ENCODE measurements around the gene RIMBP2. TPM values are rescaled to one million over a fixed set of nuclear protein-coding genes. Genes with fewer than 3 reads are reported as not detected.

RIMBP2 gene
- 0.25 TPM for total RNA-seq

- intact Hi-C loops (cut with DNase I): no loop called here
- peak within 1 kb of the TSS; percentile 48 to 49 for H3K4me3 ChIP-seq
- TF ChIP-seq CTCF (IDR thresholded peaks at IDR 0.05) (no peak), POLR2AphosphoS5 (IDR thresholded peaks at IDR 0.05; ENCODE audit: insufficient read depth in 1 of 2, low read depth in 1 of 2) (no peak), POLR2A (IDR thresholded peaks at IDR 0.05) (no peak)
- no peak within 1 kb of the TSS for H3K27ac ChIP-seq
- peaks cover 38% of the 10 kb centered on the region for H3K4me1 ChIP-seq
- DNase-seq (ENCODE audit: extremely low spot score in 2 of 2): no peak
- no peaks in the 10 kb centered on the region for H3K27me3 ChIP-seq
- H3K36me3 ChIP-seq: no peaks in the 10 kb centered on the region
- H3K9me3 ChIP-seq: no peaks in the 10 kb centered on the region
Observed at GRCh38 chr12:130715998-130716968, at the start of gene RIMBP2. Gene RIMBP2 (minus strand): TSS chr12:130716299. CDS start chr12:130479013, 237,286 bp downstream.

DNA sequence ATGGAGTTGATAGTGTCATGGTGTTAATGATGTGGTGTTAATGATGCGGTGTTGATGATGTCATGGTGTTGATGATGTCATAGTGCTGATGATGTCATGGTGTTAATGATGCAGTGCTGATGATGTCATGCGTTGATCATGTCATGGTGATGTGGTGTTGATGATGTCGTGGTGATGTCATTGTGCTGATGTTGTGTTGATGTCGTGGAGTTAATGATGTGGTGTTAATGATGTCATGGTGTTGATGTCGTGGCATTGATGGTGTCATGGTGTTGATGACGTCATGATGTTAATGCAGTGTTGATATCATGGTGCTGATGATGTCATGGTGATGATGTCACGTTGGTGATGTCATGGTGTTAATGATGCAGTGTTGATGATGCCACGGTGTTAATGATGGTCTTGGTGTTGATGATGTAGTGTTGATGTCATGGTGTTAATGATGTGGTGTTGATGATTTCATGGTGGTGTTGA lies 49.1 kb upstream of the RIMBP2 start:
- no peak overlapping the region for H3K27ac ChIP-seq
- DNase-seq (ENCODE audit: extremely low spot score in 2 of 2): no peak
- intact Hi-C loops (cut with DNase I): no loop called here
- TF ChIP-seq POLR2AphosphoS5 (IDR thresholded peaks at IDR 0.05; ENCODE audit: insufficient read depth in 1 of 2, low read depth in 1 of 2) (no peak), CTCF (IDR thresholded peaks at IDR 0.05) (no peak), POLR2A (IDR thresholded peaks at IDR 0.05) (no peak)
- no peak overlapping the region for H3K4me3 ChIP-seq
- no peaks in the 10 kb centered on the region for H3K4me1 ChIP-seq
- H3K9me3 ChIP-seq: no peaks in the 10 kb centered on the region
- no peaks in the 10 kb centered on the region for H3K27me3 ChIP-seq
- no peaks in the 10 kb centered on the region for H3K36me3 ChIP-seq

GRCh38 chr12:130764475-130765185 lies 48.5 kb upstream of the RIMBP2 start:
- TF ChIP-seq POLR2AphosphoS5 (IDR thresholded peaks at IDR 0.05; ENCODE audit: insufficient read depth in 1 of 2, low read depth in 1 of 2): no peak
- TF ChIP-seq POLR2A (IDR thresholded peaks at IDR 0.05): no peak
- no peak for TF ChIP-seq CTCF (IDR thresholded peaks at IDR 0.05)

DNA sequence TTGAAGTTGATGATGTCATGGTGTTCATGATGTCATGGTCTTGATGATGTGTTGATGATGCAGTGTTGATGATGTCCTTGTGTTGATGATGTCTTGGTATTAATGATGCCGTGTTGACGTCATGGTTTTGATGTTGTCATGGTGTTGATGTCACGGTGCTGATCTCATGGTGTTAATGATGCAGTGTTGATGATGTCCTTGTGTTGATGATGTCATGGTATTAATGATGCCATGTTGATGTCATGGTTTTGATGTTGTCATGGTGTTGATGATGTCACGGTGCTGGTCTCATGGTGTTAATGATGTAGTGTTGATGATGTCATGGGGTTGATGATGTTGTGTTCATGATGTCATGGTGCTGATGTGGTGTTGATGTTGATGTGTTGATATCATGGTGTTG lies 48.0 kb upstream of the RIMBP2 start:
- H3K27me3 ChIP-seq: no peaks in the 10 kb centered on the region
- no peak overlapping the region for H3K4me3 ChIP-seq
- TF ChIP-seq POLR2A (IDR thresholded peaks at IDR 0.05): no peak
- TF ChIP-seq POLR2AphosphoS5 (IDR thresholded peaks at IDR 0.05; ENCODE audit: insufficient read depth in 1 of 2, low read depth in 1 of 2): no peak
- TF ChIP-seq CTCF (IDR thresholded peaks at IDR 0.05): no peak
- no peaks in the 10 kb centered on the region for H3K4me1 ChIP-seq
- DNase-seq (ENCODE audit: extremely low spot score in 2 of 2): no peak
- no peaks in the 10 kb centered on the region for H3K36me3 ChIP-seq
- no peak overlapping the region for H3K27ac ChIP-seq
- intact Hi-C loops (cut with DNase I): no loop called here
- H3K9me3 ChIP-seq: no peaks in the 10 kb centered on the region

More at GRCh38 chr12:130764475-130765185, 48.5 kb upstream of the RIMBP2 start:
- intact Hi-C loops (cut with DNase I): no loop called here
- no peak for DNase-seq (ENCODE audit: extremely low spot score in 2 of 2)
- Histone ChIP-seq H3K27me3 (no peaks in the 10 kb centered on the region), H3K36me3 (no peaks in the 10 kb centered on the region), H3K9me3 (no peaks in the 10 kb centered on the region), H3K27ac (no peak overlapping the region), H3K4me3 (no peak overlapping the region), H3K4me1 (no peaks in the 10 kb centered on the region)

All from vagina (tissue), 2 donors.